Limb (tissue), 2 donors: ENCODE measurements around the gene NRG3.
A peak's percentile ranks its signal among the peaks of the same experiment; 100 is the strongest.
"Not testable (repeated sequence)": the region's sequence is repeated elsewhere in the genome, so short reads cannot be mapped to it uniquely, and the experiment has no call there.

Experiments
- DNase-seq, 2 donors: peaks; one replicate each; pipeline ENCODE4 v3.0.0-alpha.2; 2016; ENCODE audit errors: extremely low spot score in 2 of 2

NRG3 gene

DNA sequence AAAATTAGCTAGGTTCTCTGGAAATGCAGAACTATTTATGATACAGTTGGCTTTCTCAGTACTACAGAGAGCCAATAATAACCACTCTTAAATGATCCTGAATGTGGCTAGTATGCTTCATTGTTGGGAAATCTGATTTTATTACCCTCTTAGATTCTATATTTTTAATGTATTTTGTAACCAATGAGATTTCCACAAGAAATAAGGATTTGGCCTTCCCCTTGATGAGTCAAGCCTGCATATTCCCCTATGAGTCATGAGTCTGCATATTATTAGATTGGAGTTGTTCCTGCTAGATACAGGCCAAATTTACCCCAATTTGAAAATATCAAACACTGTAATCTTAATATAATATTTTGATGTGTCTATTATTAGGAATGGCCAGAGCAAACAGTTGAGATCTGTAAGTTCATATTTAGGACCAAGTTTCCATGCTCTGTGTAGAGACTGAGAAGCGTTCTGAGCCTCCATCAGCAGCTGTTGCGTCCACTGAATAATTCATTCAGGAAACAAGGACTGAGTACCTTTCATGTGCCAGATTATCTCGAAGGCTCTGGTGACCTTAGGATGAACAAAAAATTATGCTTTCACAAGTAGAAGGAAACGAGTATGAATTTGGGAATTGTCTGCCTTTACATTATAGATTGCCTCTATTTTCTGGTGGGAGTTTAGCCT is 793.4 kb downstream of the NRG3 start:
- peak in 1 of 2 donors; percentile 63 for DNase-seq

GRCh38 chr10:82674036-82674435 is 799.0 kb downstream of the NRG3 start:
- no peak for DNase-seq

- DNase-seq, result not testable (repeated sequence)
Observed at GRCh38 chr10:82677932-82678331, 802.9 kb downstream of the NRG3 start.

- not testable (repeated sequence) for DNase-seq
Observed at GRCh38 chr10:82678451-82678850, 803.5 kb downstream of the NRG3 start.

DNA sequence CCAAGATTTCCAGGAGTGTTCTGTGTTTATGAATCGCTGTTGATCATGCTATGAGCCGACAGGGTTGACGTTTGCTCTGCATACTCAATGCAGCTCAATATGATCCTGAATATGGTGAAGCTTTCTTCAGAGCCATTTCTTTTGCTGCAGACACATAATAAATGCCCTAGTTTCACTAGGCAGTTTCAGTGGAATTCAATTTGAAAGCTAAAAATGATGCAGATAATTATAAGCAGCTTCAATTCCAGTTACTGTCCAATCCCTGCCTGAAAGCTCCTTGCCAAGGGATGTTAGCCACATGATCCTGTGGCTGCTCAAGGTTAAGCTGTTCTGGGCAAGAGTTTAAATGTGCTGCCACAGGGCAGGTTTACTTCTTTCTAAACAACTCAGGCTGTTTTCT is 805.6 kb downstream of the NRG3 start:
- DNase-seq, result no peak

- DNase-seq, result no peak
Observed at GRCh38 chr10:82683945-82684344, 809.0 kb downstream of the NRG3 start.

DNA sequence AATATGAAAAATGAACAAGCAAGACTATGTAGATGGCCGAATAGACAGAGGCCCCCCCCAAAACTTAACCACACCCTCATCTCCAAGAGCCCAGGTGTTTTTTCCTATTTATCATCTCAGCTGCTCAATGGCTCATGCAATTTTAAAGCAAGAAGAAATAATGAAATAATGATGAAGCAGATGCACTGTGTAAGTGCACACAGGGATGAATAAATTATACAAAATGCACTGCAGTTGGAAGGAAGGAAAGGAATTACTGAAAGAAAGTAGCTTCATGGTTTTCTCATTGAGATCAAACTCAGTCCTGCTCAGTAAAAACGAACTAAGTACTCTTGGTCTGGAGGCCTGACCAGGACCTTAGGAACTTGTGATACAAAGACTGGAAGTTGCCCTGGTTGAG is 810.1 kb downstream of the NRG3 start:
- DNase-seq, result no peak

- DNase-seq, result no peak
Observed at GRCh38 chr10:82691211-82691610, 816.2 kb downstream of the NRG3 start.

- no peak for DNase-seq
Observed at GRCh38 chr10:82692458-82692857, 817.5 kb downstream of the NRG3 start.

GRCh38 chr10:82721831-82722230 is 846.8 kb downstream of the NRG3 start:
- DNase-seq, result no peak

DNA sequence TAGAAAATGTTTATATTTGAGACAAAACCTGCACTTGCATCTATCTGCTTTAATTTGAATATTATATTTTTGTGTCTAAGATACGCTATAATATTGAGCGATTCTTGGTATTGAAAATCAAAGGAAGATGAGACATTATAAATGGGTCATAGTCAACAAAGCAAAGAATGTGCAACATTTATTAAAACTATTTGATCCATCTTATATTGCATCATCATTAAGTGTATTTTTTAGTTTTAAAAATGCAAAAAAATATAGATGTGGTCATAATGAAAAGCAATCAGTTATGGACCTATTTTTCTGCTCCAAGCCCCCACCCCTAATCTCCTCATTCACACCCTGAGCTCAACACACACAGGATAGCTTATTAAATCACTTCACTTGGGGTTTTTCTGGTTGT is 847.3 kb downstream of the NRG3 start:
- DNase-seq, result no peak

DNA sequence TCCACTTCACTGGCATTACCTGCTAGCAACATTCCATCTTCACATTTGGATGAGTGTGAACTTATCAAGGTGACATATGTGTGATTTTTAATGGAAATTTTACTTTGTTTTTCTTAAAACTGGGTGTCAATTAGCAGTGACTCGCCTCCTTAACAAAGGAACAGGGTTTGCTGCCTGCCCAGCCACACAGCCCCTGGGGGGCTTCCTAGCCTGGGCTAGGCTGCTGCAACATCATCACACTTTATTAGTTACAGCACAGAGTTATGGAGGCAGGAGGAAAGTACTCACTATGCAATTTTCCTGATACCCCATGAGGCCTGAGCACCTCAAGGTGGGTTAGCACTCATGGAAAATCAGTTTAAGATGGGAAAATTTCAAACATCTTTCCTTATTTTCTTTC is 861.3 kb downstream of the NRG3 start:
- no peak for DNase-seq

- no peak for DNase-seq
Observed at GRCh38 chr10:82737549-82737948, 862.6 kb downstream of the NRG3 start.

GRCh38 chr10:82738592-82738991 is 863.6 kb downstream of the NRG3 start:
- no peak for DNase-seq

DNA sequence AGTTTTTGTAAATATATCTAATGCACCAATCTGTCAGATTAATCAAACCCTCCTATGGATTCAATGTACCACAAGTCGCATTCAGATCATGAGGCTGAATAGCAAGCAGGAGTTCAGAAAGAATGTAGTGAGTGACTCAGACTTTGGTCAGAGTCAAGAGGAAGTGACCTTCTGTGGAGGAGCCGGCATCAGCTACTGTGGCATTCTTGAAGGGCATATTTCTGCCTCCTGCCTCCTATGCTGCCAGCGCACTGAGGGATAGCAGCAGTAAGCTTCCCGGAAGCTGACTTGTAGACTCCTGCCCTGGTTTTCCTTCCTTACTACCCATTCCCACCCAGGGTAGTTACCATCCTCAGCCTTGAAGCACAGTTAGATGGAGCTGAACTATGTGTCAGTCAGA is 867.5 kb downstream of the NRG3 start:
- no peak for DNase-seq

- no peak for DNase-seq
Observed at GRCh38 chr10:82742898-82743297, 867.9 kb downstream of the NRG3 start.

DNA sequence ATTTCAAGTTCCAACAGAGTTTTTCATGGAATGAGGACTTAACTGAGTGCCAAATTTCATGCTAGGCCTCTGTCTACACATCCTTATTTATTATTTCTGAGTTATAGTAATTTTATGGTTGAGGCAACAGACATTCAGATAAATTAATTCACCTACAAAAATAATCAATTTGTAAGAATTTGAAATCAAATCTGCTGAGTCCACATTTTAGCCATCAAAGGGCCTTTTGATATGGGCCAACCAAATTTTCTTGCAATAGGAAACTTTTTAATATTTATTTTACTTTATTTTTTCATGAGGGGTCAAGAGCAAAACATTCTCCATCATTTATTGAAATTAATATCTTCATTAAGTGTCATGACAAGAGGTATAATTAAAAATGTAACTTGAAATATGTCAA is 875.5 kb downstream of the NRG3 start:
- DNase-seq, result no peak

DNA sequence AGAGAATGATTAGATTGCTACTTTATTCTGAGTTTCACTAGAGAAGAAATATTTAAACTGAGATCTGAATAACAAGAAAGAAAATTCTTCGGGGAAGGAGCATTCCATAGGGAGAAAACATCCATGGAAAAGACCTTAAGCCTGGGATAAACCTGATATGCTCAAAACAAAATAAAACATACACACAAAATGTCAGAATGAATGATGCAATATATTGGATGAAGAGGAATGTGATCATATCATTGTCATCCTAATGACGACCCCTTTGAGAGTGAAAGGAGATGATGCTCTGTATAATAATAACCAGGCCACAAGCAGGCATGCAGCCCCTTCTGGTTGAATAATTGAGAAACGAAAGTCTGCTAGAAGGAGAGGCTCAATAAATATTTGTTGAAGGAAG is 882.4 kb downstream of the NRG3 start:
- DNase-seq, result no peak

DNA sequence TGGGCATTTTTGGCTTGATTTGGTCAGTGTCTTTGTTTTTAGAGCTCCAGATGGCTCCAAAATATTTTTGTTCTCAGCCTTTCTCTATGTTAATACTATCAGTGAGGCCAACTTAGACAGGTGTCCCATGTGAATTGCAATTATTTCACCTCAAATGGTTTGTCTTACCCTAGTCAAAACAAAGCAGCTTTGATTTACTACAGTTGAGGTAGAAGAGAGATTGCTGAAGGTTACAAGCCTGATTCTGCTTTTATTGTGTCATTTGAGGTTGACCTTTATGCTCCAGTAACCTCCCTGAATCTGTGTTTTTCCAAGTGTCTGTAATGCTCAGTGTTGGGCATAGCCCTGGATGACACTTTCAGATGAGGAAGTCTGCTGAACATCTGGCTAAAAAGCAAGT is 882.9 kb downstream of the NRG3 start:
- DNase-seq, result no peak

DNA sequence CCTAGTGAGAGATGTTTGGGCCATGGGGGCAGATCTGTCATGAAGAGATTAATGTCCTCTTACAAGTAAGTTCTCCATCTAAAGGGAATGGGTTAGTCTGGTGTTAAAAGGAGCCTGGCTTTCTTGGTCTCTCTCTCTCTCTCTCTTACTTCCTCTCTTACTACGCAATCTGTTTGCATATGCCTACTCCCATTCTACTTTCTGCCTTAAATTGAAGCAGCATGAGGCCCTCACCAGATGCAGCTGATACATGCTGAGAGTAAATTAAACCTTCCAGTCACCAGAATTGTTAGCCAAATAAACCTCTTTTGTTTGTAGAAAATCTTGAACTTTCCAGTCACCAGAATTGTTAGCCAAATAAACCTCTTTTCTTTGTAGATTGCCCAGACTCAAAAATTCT is 884.1 kb downstream of the NRG3 start:
- DNase-seq, result no peak

- DNase-seq, result no peak
Observed at GRCh38 chr10:82762641-82763040, 887.6 kb downstream of the NRG3 start.

- no peak for DNase-seq
Observed at GRCh38 chr10:82768040-82768439, 893.0 kb downstream of the NRG3 start.

- DNase-seq, result no peak
Observed at GRCh38 chr10:82778908-82779307, 903.9 kb downstream of the NRG3 start.

- peak in 1 of 2 donors; percentile 41 for DNase-seq
Observed at GRCh38 chr10:82796510-82796909, 921.5 kb downstream of the NRG3 start.
